SK-N-SH (cell line): ENCODE data around the gene ME3. TPM values are rescaled to one million over a fixed set of nuclear protein-coding genes. Genes with fewer than 3 reads are reported as not detected.
A peak's percentile ranks its signal among the peaks of the same experiment; 100 is the strongest.

Experiments
- CTCF ChIA-PET: fragments of 300-600, 350-600 bp; formaldehyde crosslinking; extraction: SDS; loops from one replicate; lab custom pipeline; 2021; lab: Yijun Ruan, JAX
- POLR2A ChIA-PET: fragments of 350-600 bp; sonication (Branson Sonifier 250); formaldehyde crosslinking; extraction: SDS; loops from one replicate; lab custom pipeline; 2020; ENCODE audit warnings: antibody characterized with exemption, inconsistent platforms; lab: Yijun Ruan, JAX
- DNase-seq: peaks from one replicate; pipeline ENCODE4 v3.0.0; 2012
- H2AFZ ChIP-seq: fragments of 200-600 bp; sonication (generic); 2 replicates; pipeline ENCODE4 v1.8.1; 2016; ENCODE audit warnings: antibody characterized with exemption, mild to moderate bottlenecking, low read depth
- H3F3A ChIP-seq: fragments of 200-600 bp; sonication (generic); replicated peaks from 2 replicates; pipeline ENCODE3; 2016; ENCODE audit warnings: antibody characterized with exemption, mild to moderate bottlenecking; ENCODE audit not compliant: insufficient read depth
- H3K27ac ChIP-seq, 2 experiments: fragments of 200-500 bp in 1 of 2; fragments of 200-600 bp in 1 of 2; sonication (Bioruptor generic) in 1 of 2; sonication (generic), shearing (Covaris generic) in 1 of 2; 2 replicates each; pipeline versions ENCODE4 v1.5.1 to v1.6.1; 2014 to 2016; ENCODE audit warnings: low read depth in 2 of 2, inconsistent platforms in 1 of 2, low read length in 1 of 2, mild to moderate bottlenecking in 1 of 2, mixed read lengths in 1 of 2
- H3K27me3 ChIP-seq: fragments of 200-600 bp; sonication (generic), shearing (Covaris generic); 2 replicates; pipeline ENCODE4 v1.6.1; 2016; ENCODE audit warnings: mixed run types; ENCODE audit not compliant: insufficient read depth
- H3K36me3 ChIP-seq, 2 experiments: fragments of 200-500 bp in 1 of 2; fragments of 200-600 bp in 1 of 2; sonication (Bioruptor generic) in 1 of 2; sonication (generic) in 1 of 2; replicated peaks in 1 of 2; 2 replicates each; pipeline versions ENCODE3 to v1.5.1; 2014 to 2016; ENCODE audit warnings: low read length in 1 of 2, mild to moderate bottlenecking in 1 of 2; ENCODE audit not compliant: insufficient read depth in 2 of 2, control insufficient read depth in 1 of 2
- H3K4me1 ChIP-seq, 2 experiments: fragments of 200-500 bp in 1 of 2; fragments of 200-600 bp in 1 of 2; sonication (Bioruptor generic) in 1 of 2; sonication (generic), shearing (Covaris generic) in 1 of 2; 2 replicates each; pipeline versions ENCODE4 v1.5.1 to v1.6.1; 2014 to 2016; ENCODE audit warnings: low read depth in 1 of 2, low read length in 1 of 2, mixed run types in 1 of 2; ENCODE audit not compliant: insufficient read depth in 2 of 2, control insufficient read depth in 1 of 2
- H3K4me2 ChIP-seq: fragments of 200-600 bp; sonication (generic), shearing (Covaris generic); 2 replicates; pipeline ENCODE4 v1.6.1; 2017; ENCODE audit warnings: mixed run types
- H3K4me3 ChIP-seq, 2 experiments: fragments of 200-500 bp in 1 of 2; fragments of 200-600 bp in 1 of 2; sonication (Bioruptor generic) in 1 of 2; sonication (generic), shearing (Covaris generic) in 1 of 2; 2 replicates each; pipeline versions ENCODE4 v1.5.1 to v1.8.1; 2014 to 2016; ENCODE audit warnings: low read depth in 2 of 2, inconsistent platforms in 1 of 2, low read length in 1 of 2, mild to moderate bottlenecking in 1 of 2, mixed read lengths in 1 of 2, moderate library complexity in 1 of 2
- H3K79me2 ChIP-seq: fragments of 200-600 bp; sonication (generic); 2 replicates; pipeline ENCODE4 v1.8.1; 2017; ENCODE audit warnings: mild to moderate bottlenecking; ENCODE audit not compliant: insufficient read depth
- H3K9ac ChIP-seq: fragments of 200-600 bp; sonication (generic); 2 replicates; pipeline ENCODE4 v1.6.1; 2017; ENCODE audit warnings: mixed run types
- H3K9me2 ChIP-seq: fragments of 200-600 bp; sonication (generic); 2 replicates; pipeline ENCODE4 v1.6.1; 2017; ENCODE audit warnings: mixed run types
- H3K9me3 ChIP-seq: fragments of 200-600 bp; sonication (generic); 2 replicates; pipeline ENCODE4 v1.6.1; 2017; ENCODE audit warnings: mixed run types, mild to moderate bottlenecking, moderate library complexity
- H4K20me1 ChIP-seq: fragments of 200-600 bp; sonication (generic); 2 replicates; pipeline ENCODE4 v1.6.1; 2017; ENCODE audit warnings: mild to moderate bottlenecking, mixed run types; ENCODE audit not compliant: insufficient read depth
- CHD2 ChIP-seq: fragments of 150-350 bp; IDR thresholded peaks from 2 replicates; pipeline ENCODE4 v1.6.1; 2018; ENCODE audit warnings: low read length; ENCODE audit not compliant: partially characterized antibody
- ELF1 ChIP-seq: IDR thresholded peaks from 2 replicates; pipeline ENCODE4 v1.4.0; 2012
- EP300 ChIP-seq, 2 experiments: IDR thresholded peaks; 2 replicates each; pipeline versions ENCODE4 v1.4.0 to v1.6.1; 2012; ENCODE audit warnings: borderline replicate concordance in 1 of 2, low read depth in 1 of 2, low read length in 1 of 2
- FOSL2 ChIP-seq: IDR thresholded peaks from 2 replicates; pipeline ENCODE4 v1.4.0; 2012; ENCODE audit warnings: low read depth, mild to moderate bottlenecking, moderate library complexity, borderline replicate concordance
- FOXJ3 ChIP-seq: sonication (generic); formaldehyde crosslinking; IDR thresholded peaks from 2 replicates; pipeline ENCODE4 v1.5.1; 2020; ENCODE audit warnings: mild to moderate bottlenecking, missing genetic modification reagents
- FOXM1 ChIP-seq: IDR thresholded peaks from 2 replicates; pipeline ENCODE4 v1.4.0; 2012; ENCODE audit warnings: low read depth, mild to moderate bottlenecking
- GABPA ChIP-seq: IDR thresholded peaks from 2 replicates; pipeline ENCODE4 v1.4.0; 2012; ENCODE audit warnings: low read depth, mild to moderate bottlenecking
- GATA2 ChIP-seq: sonication (generic); formaldehyde crosslinking; IDR thresholded peaks from 2 replicates; pipeline ENCODE4 v1.5.0; 2020; ENCODE audit warnings: mild to moderate bottlenecking, missing genetic modification reagents
- JUND ChIP-seq: IDR thresholded peaks from 2 replicates; pipeline ENCODE4 v1.4.0; 2012
- MAX ChIP-seq: IDR thresholded peaks from 2 replicates; pipeline ENCODE4 v1.4.0; 2012; ENCODE audit warnings: low read depth
- MEF2A ChIP-seq: IDR thresholded peaks from 2 replicates; pipeline ENCODE4 v1.4.0; 2012; ENCODE audit warnings: low read depth, borderline replicate concordance
- NFIC ChIP-seq: IDR thresholded peaks from 2 replicates; pipeline ENCODE4 v1.4.0; 2012; ENCODE audit warnings: borderline replicate concordance
- PBX3 ChIP-seq: IDR thresholded peaks from 2 replicates; pipeline ENCODE4; 2012
- POLR2AphosphoS5 ChIP-seq: IDR thresholded peaks from 2 replicates; pipeline ENCODE4 v1.6.1; 2012; ENCODE audit warnings: low read depth, low read length
- RXRA ChIP-seq: IDR thresholded peaks from 2 replicates; pipeline ENCODE4 v1.4.0; 2012; ENCODE audit warnings: low read depth, mild to moderate bottlenecking, borderline replicate concordance
- SIN3A ChIP-seq: IDR thresholded peaks from 2 replicates; pipeline ENCODE4 v1.6.1; 2012; ENCODE audit warnings: low read depth, mild to moderate bottlenecking, low read length, moderate library complexity, borderline replicate concordance
- TAF1 ChIP-seq: IDR thresholded peaks from 2 replicates; pipeline ENCODE4 v1.6.1; 2012; ENCODE audit warnings: low read depth, mild to moderate bottlenecking, low read length, moderate library complexity, borderline replicate concordance
- TCF12 ChIP-seq: IDR thresholded peaks from 2 replicates; pipeline ENCODE4 v1.4.0; 2012
- TEAD4 ChIP-seq: IDR thresholded peaks from 2 replicates; pipeline ENCODE4 v1.4.0; 2012; ENCODE audit warnings: mild to moderate bottlenecking, borderline replicate concordance; ENCODE audit not compliant: insufficient read depth
- YY1 ChIP-seq: IDR thresholded peaks from 2 replicates; pipeline ENCODE4 v1.4.0; 2012; ENCODE audit warnings: low read depth, mild to moderate bottlenecking
- WGBS: methylation state at CpG from one replicate; pipeline ENCODE4 v1.1.6; 2017; ENCODE audit warnings: low lambda C conversion rate; 5-methylcytosine and 5-hydroxymethylcytosine counted together
- polyA plus RNA-seq, 3 experiments: library from polyadenylated mRNA; depleted of rRNA; stranded (reverse); fragments of >200 nt; gene quantifications; 2 replicates each; pipeline ENCODE4 v1.2.3, GENCODE V29; 2012
- TF ChIP-seq, protein P1 (sequence below): IDR thresholded peaks from 2 replicates; pipeline ENCODE4 v1.4.0; 2012; ENCODE audit warnings: low read depth, borderline replicate concordance
- TF ChIP-seq, protein P2 (sequence below): IDR thresholded peaks from 2 replicates; pipeline ENCODE4 v1.6.1; 2012; ENCODE audit warnings: mild to moderate bottlenecking, low read depth, low read length, moderate library complexity
- TF ChIP-seq, protein P3 (sequence below): IDR thresholded peaks from 2 replicates; pipeline ENCODE4 v1.4.0; 2012; ENCODE audit warnings: low read depth, borderline replicate concordance
- TF ChIP-seq, protein P4 (sequence below): fragments of 150-350 bp; IDR thresholded peaks from 2 replicates; pipeline ENCODE4 v1.6.1; 2016; ENCODE audit warnings: mild to moderate bottlenecking, low read depth, low read length

The ME3 gene
- polyA plus RNA-seq, 1 of the 3 experiments (the other 2 are of a cell fraction), result 22.0 TPM

- no peaks in the 10 kb centered on the region for H3K9me3 ChIP-seq
- no peaks in the 10 kb centered on the region for H4K20me1 ChIP-seq
- peak overlapping the region; percentile 87 to 90; a peak in 3 of 4 replicates for H3K27ac ChIP-seq
- peak overlapping the region; percentile 68 for H3K9ac ChIP-seq
- H3K4me1 ChIP-seq, result peaks cover 0 to 67% of the 10 kb centered on the region in 2 experiments; a peak in 3 of 4 replicates
- H3K4me3 ChIP-seq, result no peak overlapping the region
- H3F3A ChIP-seq, result peaks cover 31% of the 10 kb centered on the region
- peak overlapping the region; percentile 58 for H3K4me2 ChIP-seq
- DNase-seq, result no peak
- H2AFZ ChIP-seq, result no peak overlapping the region
- POLR2A ChIA-PET, result no interaction called here
- TF ChIP-seq, protein P1, sequence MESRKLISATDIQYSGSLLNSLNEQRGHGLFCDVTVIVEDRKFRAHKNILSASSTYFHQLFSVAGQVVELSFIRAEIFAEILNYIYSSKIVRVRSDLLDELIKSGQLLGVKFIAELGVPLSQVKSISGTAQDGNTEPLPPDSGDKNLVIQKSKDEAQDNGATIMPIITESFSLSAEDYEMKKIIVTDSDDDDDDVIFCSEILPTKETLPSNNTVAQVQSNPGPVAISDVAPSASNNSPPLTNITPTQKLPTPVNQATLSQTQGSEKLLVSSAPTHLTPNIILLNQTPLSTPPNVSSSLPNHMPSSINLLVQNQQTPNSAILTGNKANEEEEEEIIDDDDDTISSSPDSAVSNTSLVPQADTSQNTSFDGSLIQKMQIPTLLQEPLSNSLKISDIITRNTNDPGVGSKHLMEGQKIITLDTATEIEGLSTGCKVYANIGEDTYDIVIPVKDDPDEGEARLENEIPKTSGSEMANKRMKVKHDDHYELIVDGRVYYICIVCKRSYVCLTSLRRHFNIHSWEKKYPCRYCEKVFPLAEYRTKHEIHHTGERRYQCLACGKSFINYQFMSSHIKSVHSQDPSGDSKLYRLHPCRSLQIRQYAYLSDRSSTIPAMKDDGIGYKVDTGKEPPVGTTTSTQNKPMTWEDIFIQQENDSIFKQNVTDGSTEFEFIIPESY, result peak; percentile 75
- TF ChIP-seq GATA2 (no peak), JUND (peak; percentile 99), MEF2A (peak; percentile 72; the same call in 1 of the 2 replicates), FOXM1 (peak; percentile 95), CHD2 (no peak), GABPA (no peak), PBX3 (peak; percentile 96), NFIC (peak; percentile 99), TCF12 (peak; percentile 93), FOSL2 (peak; percentile 99), MAX (no peak), RXRA (peak; percentile 84), TEAD4 (peak; percentile 98), POLR2AphosphoS5 (peak; percentile 84; the same call in 1 of the 2 replicates), YY1 (peak; percentile 37; the same call in 1 of the 2 replicates), TAF1 (peak; percentile 49; the same call in 1 of the 2 replicates), SIN3A (peak; percentile 80; the same call in 1 of the 2 replicates), EP300 (IDR thresholded peaks at IDR 0.05; ENCODE audit: borderline replicate concordance in 1 of 2, low read depth in 1 of 2, low read length in 1 of 2) (peak; percentile 71 to 99), ELF1 (peak; percentile 28; the same call in 1 of the 2 replicates), FOXJ3 (CRISPR knock-in tag) (no peak)
- TF ChIP-seq, protein P2, sequence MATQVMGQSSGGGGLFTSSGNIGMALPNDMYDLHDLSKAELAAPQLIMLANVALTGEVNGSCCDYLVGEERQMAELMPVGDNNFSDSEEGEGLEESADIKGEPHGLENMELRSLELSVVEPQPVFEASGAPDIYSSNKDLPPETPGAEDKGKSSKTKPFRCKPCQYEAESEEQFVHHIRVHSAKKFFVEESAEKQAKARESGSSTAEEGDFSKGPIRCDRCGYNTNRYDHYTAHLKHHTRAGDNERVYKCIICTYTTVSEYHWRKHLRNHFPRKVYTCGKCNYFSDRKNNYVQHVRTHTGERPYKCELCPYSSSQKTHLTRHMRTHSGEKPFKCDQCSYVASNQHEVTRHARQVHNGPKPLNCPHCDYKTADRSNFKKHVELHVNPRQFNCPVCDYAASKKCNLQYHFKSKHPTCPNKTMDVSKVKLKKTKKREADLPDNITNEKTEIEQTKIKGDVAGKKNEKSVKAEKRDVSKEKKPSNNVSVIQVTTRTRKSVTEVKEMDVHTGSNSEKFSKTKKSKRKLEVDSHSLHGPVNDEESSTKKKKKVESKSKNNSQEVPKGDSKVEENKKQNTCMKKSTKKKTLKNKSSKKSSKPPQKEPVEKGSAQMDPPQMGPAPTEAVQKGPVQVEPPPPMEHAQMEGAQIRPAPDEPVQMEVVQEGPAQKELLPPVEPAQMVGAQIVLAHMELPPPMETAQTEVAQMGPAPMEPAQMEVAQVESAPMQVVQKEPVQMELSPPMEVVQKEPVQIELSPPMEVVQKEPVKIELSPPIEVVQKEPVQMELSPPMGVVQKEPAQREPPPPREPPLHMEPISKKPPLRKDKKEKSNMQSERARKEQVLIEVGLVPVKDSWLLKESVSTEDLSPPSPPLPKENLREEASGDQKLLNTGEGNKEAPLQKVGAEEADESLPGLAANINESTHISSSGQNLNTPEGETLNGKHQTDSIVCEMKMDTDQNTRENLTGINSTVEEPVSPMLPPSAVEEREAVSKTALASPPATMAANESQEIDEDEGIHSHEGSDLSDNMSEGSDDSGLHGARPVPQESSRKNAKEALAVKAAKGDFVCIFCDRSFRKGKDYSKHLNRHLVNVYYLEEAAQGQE, result peak; percentile 21; the same call in 1 of the 2 replicates
- TF ChIP-seq, protein P3, sequence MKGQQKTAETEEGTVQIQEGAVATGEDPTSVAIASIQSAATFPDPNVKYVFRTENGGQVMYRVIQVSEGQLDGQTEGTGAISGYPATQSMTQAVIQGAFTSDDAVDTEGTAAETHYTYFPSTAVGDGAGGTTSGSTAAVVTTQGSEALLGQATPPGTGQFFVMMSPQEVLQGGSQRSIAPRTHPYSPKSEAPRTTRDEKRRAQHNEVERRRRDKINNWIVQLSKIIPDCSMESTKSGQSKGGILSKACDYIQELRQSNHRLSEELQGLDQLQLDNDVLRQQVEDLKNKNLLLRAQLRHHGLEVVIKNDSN, result no peak
- TF ChIP-seq, protein P4, sequence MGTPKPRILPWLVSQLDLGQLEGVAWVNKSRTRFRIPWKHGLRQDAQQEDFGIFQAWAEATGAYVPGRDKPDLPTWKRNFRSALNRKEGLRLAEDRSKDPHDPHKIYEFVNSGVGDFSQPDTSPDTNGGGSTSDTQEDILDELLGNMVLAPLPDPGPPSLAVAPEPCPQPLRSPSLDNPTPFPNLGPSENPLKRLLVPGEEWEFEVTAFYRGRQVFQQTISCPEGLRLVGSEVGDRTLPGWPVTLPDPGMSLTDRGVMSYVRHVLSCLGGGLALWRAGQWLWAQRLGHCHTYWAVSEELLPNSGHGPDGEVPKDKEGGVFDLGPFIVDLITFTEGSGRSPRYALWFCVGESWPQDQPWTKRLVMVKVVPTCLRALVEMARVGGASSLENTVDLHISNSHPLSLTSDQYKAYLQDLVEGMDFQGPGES, result no peak
- H3K79me2 ChIP-seq, result no peaks in the 10 kb centered on the region
- no peaks in the 10 kb centered on the region for H3K9me2 ChIP-seq
- CTCF ChIA-PET, result no interaction called here
- H3K27me3 ChIP-seq, result no peaks in the 10 kb centered on the region
- H3K36me3 ChIP-seq, result no peaks in the 10 kb centered on the region
- WGBS, result 8% methylated on average over 1 of the region's 1 CpG
These were observed 23.6 kb upstream of the ME3 start for GRCh38 chr11:86696004-86696403.
